Muscle layer of colon (tissue), 2 donors: ENCODE data around the gene USP4.
"Not testable (repeated sequence)": the region's sequence is repeated elsewhere in the genome, so short reads cannot be mapped to it uniquely, and the experiment has no call there.

ENCODE experiments used
- H3K27ac ChIP-seq: one replicate; pipeline ENCODE4 v1.7.0; 2013; ENCODE audit warnings: low read depth, mild to moderate bottlenecking, low read length, moderate library complexity
- H3K27me3 ChIP-seq, 2 donors: one replicate each; pipeline ENCODE4 v1.7.0; 2013; ENCODE audit warnings: low read length in 2 of 2, mild to moderate bottlenecking in 2 of 2; ENCODE audit not compliant: insufficient read depth in 2 of 2, control insufficient read depth in 1 of 2
- H3K36me3 ChIP-seq: one replicate; pipeline ENCODE4 v1.7.0; 2013; ENCODE audit warnings: mild to moderate bottlenecking, low read length; ENCODE audit not compliant: insufficient read depth
- H3K4me1 ChIP-seq: one replicate; pipeline ENCODE4 v1.7.0; 2013; ENCODE audit warnings: mild to moderate bottlenecking, low read length; ENCODE audit not compliant: insufficient read depth
- H3K4me3 ChIP-seq, 2 donors: one replicate each; pipeline ENCODE4 v1.7.0; 2013; ENCODE audit warnings: low read length in 2 of 2, low read depth in 1 of 2, mild to moderate bottlenecking in 1 of 2, moderate library complexity in 1 of 2
- H3K9ac ChIP-seq: one replicate; pipeline ENCODE4 v1.7.0; 2013; ENCODE audit warnings: low read length
- H3K9me3 ChIP-seq: one replicate; pipeline ENCODE4 v1.7.0; 2013; ENCODE audit warnings: mild to moderate bottlenecking, low read length
- donor health status: abdominal sarcoma.
- donor health status: Adenocarcinoma of cecum.

USP4 gene

DNA sequence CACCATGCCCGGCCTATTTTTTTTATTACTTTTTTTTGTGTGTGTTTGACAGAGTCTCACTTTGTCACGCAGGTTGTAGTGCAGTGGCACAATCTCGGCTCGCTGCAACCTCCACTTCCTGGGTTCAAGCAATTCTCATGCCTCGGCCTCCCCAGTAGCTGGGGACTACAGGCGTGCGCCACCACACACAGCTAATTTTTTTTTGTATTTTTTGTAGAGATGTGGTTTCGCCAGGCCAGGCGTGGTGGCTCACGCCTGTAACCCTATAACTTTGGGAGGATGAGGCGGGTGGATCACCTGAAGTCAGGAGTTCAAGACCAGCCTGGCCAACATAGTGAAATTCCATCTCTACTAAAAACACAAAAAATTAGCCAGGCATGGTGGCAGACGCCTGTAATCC is 8.5 kb upstream of the USP4 start:
- H3K36me3 ChIP-seq, H3K9me3 ChIP-seq, H3K27ac ChIP-seq, H3K4me3 ChIP-seq, H3K4me1 ChIP-seq, H3K27me3 ChIP-seq, H3K9ac ChIP-seq: not testable (repeated sequence)

DNA sequence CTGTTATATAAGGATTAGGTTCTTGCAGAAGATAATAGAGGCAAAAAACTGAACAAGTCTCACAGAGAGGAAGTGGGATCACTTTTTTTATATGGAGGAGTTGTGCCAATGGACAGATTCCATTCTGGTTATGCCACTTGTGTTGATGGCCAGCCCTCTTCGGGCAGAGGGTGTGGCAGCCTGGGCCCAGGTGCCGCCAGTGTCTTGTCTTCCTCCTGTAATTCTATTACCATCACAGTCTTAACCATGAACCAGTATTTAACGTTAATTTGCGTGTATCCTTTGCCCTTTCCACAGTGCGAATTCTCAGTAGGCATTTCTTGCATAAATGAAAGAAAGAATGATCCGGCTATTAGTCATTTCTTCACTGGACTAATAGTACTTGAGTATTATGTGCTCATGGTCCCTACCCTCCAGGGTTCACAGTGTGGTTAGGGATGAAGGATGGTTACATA is 7.0 kb upstream of the USP4 start:
- Histone ChIP-seq H3K9ac (no peak overlapping the region), H3K4me3 (no peak overlapping the region), H3K36me3 (no peaks in the 10 kb centered on the region), H3K27ac (no peak overlapping the region), H3K9me3 (no peaks in the 10 kb centered on the region), H3K4me1 (no peaks in the 10 kb centered on the region), H3K27me3 (no peaks in the 10 kb centered on the region)

DNA sequence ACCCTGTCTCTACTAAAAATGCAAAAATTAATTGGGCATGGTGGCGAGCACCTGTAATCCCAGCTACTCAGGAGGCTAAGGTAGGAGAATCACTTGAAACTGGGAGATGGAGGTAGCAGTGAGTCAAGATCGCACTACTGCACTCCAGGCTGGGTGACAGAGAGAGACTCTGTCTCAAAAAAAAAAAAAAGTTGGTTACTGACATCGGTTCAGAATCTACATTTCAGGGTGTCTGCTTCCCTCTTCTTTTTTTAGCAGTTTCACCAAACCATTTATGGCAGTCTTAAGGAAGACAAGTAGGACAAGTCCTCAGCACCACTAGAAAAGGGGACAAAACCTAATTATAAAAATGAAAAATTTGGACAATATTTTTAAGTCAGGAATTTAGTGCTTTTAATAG is 3.3 kb upstream of the USP4 start:
- H3K36me3 ChIP-seq: no peaks in the 10 kb centered on the region
- H3K4me1 ChIP-seq: peaks cover 9% of the 10 kb centered on the region
- H3K4me3 ChIP-seq: no peak overlapping the region
- H3K27ac ChIP-seq: no peak overlapping the region
- H3K9ac ChIP-seq: no peak overlapping the region
- no peaks in the 10 kb centered on the region for H3K9me3 ChIP-seq
- no peaks in the 10 kb centered on the region for H3K27me3 ChIP-seq

DNA sequence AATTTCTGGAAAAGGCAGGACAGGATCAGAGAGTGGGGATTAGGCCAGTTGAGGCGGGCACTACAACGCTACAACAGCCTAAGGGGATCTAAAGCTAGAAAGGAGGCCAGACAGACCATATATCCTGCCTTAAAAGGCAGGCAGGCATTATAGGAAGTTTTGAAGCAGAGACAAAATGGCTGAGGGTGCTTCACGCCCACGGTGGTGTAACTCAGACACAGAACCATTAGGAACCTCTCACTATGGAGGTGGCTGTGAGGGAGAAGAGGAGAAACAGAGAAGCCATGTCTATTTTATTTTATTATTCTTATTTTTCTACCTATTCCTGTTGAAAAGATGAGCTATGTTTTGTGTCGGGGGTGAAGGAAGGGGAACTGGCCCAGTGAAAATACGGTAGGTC is 2.1 kb upstream of the USP4 start:
- H3K27ac ChIP-seq: peak overlapping the region; percentile 1
- H3K27me3 ChIP-seq: no peaks in the 10 kb centered on the region
- peaks cover 11% of the 10 kb centered on the region for H3K4me1 ChIP-seq
- H3K36me3 ChIP-seq: peaks cover 2% of the 10 kb centered on the region
- H3K9ac ChIP-seq: no peak overlapping the region
- H3K4me3 ChIP-seq: no peak overlapping the region
- no peaks in the 10 kb centered on the region for H3K9me3 ChIP-seq

DNA sequence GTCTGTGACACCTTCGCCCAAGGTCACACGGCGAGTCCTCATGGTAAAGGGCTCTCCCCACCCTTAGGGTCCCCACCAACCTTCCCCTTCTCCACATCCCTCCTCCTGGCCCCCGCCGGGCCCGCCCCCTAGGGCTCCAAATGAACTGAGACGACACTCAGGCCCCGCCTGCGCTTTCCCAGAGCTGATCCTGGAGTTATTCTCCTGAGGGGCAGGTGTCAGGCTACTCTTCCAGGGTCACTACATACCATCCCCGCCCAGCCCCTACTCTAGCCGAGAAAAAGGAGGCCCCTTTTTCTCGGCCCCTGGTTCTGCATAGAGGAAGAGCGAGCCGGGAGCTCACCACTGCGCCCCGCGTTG is 292 bp downstream of the USP4 start:
- H3K27me3 ChIP-seq: no peaks in the 10 kb centered on the region
- peaks cover 21% of the 10 kb centered on the region for H3K36me3 ChIP-seq
- no peaks in the 10 kb centered on the region for H3K9me3 ChIP-seq
- H3K4me1 ChIP-seq: peaks cover 11% of the 10 kb centered on the region
- peak overlapping the region; percentile 100 for H3K27ac ChIP-seq
- peak overlapping the region; percentile 84 to 99 for H3K4me3 ChIP-seq
- H3K9ac ChIP-seq: peak overlapping the region; percentile 69

DNA sequence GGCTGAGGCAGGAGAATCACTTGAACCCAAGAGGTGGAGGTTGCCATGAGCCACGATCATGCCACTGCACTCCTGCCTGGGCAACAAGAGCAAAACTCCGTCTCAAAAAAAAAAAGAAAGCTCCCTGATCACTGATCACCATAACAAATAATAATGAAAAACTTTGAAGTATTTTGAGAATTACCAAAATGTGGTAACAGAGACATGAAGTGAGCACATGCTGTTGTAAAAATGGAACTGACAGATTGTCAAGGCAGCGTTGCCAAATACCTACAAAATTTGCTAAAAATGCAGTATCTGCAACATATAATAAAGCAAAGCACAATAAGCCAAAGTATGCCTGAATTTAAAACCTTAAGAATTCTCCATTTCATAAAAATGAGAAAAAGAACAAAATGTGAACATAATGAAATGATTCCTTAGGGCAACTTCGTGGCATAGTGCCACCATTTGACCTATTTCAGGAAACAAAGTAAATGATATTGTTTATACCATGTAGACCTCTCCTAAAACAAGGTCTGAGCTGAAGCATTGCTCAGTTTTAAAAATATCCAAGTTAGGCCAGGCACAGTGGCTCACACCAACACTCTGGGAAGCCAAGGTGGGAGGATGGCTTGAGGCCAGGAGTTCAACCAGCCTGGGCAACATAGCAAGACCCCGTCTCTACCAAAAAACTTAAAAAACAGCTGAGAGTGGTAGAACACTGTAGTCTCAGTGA is 5.8 kb downstream of the USP4 start:
- H3K27ac ChIP-seq: no peak overlapping the region
- H3K4me1 ChIP-seq: peaks cover 5% of the 10 kb centered on the region
- H3K9ac ChIP-seq: no peak overlapping the region

DNA sequence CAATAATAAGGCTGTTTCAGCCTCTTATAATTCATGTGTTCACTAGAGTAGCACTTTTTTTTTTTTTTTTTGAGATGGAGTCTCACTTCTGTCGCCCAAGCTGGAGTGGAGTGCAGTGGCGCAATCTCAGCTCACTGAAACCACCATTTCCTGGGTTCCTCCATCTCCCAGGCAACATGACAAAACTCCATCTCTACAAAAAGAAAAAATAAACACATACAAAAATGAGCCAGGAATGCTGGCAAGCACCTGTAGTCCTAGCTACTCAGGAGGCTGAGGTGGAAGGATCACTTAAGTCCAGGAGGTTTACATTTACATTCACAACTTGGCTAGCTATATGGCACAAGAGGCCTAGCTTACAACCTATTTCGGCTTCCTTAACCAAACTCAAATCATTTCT is 6.8 kb downstream of the USP4 start:
- H3K36me3 ChIP-seq: peaks cover 43% of the 10 kb centered on the region
- peaks cover 4% of the 10 kb centered on the region for H3K4me1 ChIP-seq
- no peaks in the 10 kb centered on the region for H3K9me3 ChIP-seq
- no peak overlapping the region for H3K4me3 ChIP-seq
- H3K27ac ChIP-seq: no peak overlapping the region
- H3K9ac ChIP-seq: no peak overlapping the region
- H3K27me3 ChIP-seq: no peaks in the 10 kb centered on the region

More for the DNA sequence above, 5.8 kb downstream of the USP4 start:
- Histone ChIP-seq H3K9me3 (no peaks in the 10 kb centered on the region), H3K27me3 (no peaks in the 10 kb centered on the region), H3K4me3 (no peak overlapping the region), H3K36me3 (peaks cover 43% of the 10 kb centered on the region)

DNA sequence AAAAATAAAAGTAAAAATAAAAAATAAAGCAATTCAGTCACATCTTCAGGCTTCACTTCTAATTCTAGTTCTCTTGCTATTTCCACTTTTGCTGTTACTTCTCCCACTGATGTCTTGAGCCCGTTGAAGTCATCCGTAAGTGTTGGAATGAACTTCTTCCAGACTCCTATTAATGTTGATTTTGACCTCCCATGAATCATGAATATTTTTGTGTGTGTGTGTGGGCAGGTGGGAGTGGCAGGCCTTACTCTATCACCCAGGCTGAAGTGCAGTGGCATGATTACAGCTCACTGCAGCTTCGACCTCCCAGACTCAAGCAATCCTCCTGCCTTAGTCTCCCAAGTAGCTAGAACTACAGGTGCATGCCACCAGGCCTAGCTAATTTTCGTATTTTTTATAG is 10.7 kb downstream of the USP4 start:
- no peak overlapping the region for H3K9ac ChIP-seq
- H3K4me3 ChIP-seq: no peak overlapping the region
- no peak overlapping the region for H3K27ac ChIP-seq
- peaks cover 50% of the 10 kb centered on the region for H3K36me3 ChIP-seq
- H3K27me3 ChIP-seq: no peaks in the 10 kb centered on the region
- peaks cover 1% of the 10 kb centered on the region for H3K4me1 ChIP-seq
- H3K9me3 ChIP-seq: no peaks in the 10 kb centered on the region

DNA sequence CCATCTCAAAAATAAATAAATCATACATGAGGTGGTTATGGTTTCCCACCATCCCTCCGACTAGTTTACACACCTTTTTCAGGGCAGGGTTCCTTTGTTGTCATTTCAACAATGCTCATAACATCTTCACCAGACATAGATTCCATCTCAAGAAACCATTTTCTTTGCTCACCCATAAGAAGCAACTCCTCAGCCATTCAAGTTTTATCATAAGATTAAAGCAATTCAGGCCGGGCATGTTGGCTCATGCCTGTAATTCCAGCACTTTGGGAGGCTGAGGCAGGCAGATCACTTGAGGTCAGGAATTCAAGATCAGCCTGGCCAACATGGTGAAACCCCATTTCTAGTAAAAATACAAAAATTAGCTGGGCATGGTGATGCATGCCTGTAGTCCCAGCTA is 11.5 kb downstream of the USP4 start:
- H3K4me3 ChIP-seq, H3K27ac ChIP-seq, H3K27me3 ChIP-seq, H3K9ac ChIP-seq, H3K9me3 ChIP-seq, H3K4me1 ChIP-seq: not testable (repeated sequence)
- peaks cover 53% of the 10 kb centered on the region for H3K36me3 ChIP-seq

DNA sequence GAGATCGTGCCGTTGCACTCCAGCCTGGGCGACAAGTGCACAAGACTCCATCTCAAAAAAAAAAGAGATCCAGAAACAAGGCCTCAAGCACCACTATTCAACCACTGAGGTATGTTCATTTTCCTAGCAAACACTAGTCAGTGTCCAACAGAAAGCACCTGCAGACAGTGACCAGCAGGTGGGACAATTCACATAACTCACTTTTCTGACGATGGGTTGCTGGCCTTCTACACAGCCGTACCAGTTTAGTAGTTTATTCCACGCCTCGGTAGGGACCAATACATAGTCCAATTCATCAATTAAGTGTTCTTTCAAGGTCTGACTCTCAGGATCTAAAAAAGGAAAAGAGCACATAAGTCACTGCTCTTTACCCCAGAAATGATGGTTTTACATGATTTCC is 12.4 kb downstream of the USP4 start:
- no peaks in the 10 kb centered on the region for H3K9me3 ChIP-seq
- H3K27ac ChIP-seq: no peak overlapping the region
- H3K27me3 ChIP-seq: no peaks in the 10 kb centered on the region
- no peak overlapping the region for H3K4me3 ChIP-seq
- peaks cover 48% of the 10 kb centered on the region for H3K36me3 ChIP-seq
- no peak overlapping the region for H3K9ac ChIP-seq
- no peaks in the 10 kb centered on the region for H3K4me1 ChIP-seq

DNA sequence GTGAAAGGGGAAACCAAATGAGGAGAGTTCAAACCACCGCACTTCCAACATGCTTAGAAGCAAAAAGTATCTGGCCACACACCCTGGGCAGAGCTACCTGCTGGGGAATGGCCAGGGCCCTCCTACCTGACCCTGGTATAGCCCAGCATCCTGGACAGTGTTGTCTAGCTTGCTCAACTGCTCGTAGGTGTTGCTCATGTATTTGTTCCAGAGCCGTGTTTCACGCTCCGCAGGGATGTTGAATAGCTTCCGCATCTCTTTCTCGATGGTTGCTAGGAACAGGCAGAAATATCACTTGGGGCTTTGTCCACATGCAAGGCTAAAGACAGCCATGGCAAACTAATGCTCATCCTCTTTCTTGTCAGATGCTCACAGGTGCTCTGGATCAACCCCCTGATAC is 15.1 kb downstream of the USP4 start:
- H3K9ac ChIP-seq: no peak overlapping the region
- no peak overlapping the region for H3K4me3 ChIP-seq
- H3K9me3 ChIP-seq: no peaks in the 10 kb centered on the region
- no peak overlapping the region for H3K27ac ChIP-seq
- no peaks in the 10 kb centered on the region for H3K27me3 ChIP-seq
- peaks cover 55% of the 10 kb centered on the region for H3K36me3 ChIP-seq
- H3K4me1 ChIP-seq: no peaks in the 10 kb centered on the region

DNA sequence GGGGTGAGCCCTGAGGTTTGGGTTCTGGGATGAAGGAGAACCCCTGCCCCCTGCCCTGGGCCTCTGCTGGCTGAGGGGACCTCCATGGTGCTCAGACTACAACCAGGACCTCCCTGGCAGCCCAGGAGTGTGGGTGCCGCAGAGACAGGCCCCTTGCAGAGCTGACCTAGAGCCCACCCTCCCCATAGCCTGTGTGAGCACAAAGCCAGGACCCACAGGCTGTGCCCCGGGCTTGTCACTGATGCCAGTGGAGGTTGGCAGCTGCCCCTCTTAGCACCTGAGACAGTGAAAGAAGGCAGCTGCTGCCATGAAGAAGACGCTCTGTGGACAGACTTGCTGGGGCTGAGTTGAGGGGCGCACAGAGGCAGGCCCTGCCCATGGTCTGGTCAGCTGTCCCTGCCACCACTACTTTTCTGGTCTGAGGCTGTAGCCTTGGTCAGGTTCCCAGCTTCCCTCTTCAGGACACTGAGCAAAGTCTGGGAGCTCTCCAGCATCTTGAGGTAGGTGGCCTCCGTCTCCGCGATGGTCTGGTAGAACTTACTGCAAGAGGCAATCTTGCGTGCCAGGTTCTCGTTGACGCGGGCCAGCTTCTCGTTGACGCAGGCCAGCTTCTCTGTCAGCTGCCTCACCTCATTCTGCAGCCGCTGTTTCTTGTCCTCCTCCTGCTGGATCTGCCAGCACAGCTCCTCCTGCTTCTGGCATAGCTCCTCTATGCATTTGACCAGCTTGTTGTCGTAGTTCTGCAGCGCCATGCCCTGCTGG is 23.0 kb downstream of the USP4 start:
- H3K4me3 ChIP-seq: no peak overlapping the region
- no peak overlapping the region for H3K9ac ChIP-seq

More for the DNA sequence above, 23.0 kb downstream of the USP4 start:
- no peak overlapping the region for H3K27ac ChIP-seq
- H3K27me3 ChIP-seq: no peaks in the 10 kb centered on the region
- H3K36me3 ChIP-seq: peaks cover 46% of the 10 kb centered on the region
- H3K9me3 ChIP-seq: no peaks in the 10 kb centered on the region
- no peaks in the 10 kb centered on the region for H3K4me1 ChIP-seq
